Measurements from ENCODE around the gene ETF1.
A peak's percentile ranks its signal among the peaks of the same experiment; 100 is the strongest.

Gene ETF1

DNA sequence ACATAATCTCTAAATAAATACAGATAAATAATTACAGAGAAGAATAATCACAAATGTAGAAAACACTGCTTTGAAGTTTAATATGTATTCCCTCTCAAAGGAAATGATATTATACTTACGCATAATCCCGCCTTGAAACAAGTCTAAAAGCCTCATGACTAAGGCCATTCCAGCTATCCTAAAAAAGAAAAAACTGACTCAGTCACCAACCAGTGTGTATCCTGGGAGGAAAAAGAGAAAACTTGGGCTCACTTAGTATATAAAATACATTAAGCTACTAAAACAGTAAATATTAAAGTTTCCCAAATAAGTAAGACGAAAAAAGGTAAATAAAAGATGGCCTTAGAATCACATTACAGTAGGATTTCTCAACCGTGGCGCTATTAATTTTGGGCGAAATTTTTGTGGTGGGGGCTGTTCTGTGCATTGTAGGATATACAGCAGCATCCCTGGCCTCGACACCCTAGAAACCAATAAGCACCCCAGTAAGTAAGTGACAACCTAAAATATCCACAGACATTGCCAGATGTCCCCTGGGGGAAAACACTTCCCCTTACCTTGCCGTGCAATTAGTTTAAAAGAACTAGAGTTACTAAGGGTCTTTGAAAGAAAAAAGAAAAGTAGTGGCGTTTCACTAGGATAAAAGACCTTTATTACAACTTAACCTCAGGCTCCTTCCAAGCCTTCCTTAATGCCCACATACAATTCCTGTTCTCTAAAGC lies 31.1 kb upstream of the ETF1 start:
- TF ChIP-seq, protein P1, sequence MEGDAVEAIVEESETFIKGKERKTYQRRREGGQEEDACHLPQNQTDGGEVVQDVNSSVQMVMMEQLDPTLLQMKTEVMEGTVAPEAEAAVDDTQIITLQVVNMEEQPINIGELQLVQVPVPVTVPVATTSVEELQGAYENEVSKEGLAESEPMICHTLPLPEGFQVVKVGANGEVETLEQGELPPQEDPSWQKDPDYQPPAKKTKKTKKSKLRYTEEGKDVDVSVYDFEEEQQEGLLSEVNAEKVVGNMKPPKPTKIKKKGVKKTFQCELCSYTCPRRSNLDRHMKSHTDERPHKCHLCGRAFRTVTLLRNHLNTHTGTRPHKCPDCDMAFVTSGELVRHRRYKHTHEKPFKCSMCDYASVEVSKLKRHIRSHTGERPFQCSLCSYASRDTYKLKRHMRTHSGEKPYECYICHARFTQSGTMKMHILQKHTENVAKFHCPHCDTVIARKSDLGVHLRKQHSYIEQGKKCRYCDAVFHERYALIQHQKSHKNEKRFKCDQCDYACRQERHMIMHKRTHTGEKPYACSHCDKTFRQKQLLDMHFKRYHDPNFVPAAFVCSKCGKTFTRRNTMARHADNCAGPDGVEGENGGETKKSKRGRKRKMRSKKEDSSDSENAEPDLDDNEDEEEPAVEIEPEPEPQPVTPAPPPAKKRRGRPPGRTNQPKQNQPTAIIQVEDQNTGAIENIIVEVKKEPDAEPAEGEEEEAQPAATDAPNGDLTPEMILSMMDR (IDR thresholded peaks at IDR 0.05; ENCODE audit: unreplicated experiment in 3 of 3), result no peak
- Mint-ChIP-seq H3K4me3 (peak overlapping the region; percentile 97 to 99 (median 99)), H3K9me3 (peaks cover 2% of the 10 kb centered on the region), H3K4me1 (peaks cover 29% of the 10 kb centered on the region), H3K36me3 (ENCODE audit: low read depth) (peaks cover 39% of the 10 kb centered on the region), H3K27me3 (ENCODE audit: low read depth) (no peaks in the 10 kb centered on the region), H3K27ac (peak overlapping the region; percentile 100)

GRCh38 chr5:138573223-138573622 lies 30.2 kb upstream of the ETF1 start:
- H3K36me3 Mint-ChIP-seq (ENCODE audit: low read depth), result peaks cover 48% of the 10 kb centered on the region
- H3K27ac Mint-ChIP-seq, result peak overlapping the region in 1 of 3 experiments; percentile 100
- peaks cover 32% of the 10 kb centered on the region for H3K4me1 Mint-ChIP-seq
- H3K4me3 Mint-ChIP-seq, result peak overlapping the region; percentile 74 to 99 (median 97)
- H3K27me3 Mint-ChIP-seq (ENCODE audit: low read depth), result no peaks in the 10 kb centered on the region
- TF ChIP-seq, protein P1 (IDR thresholded peaks at IDR 0.05; ENCODE audit: unreplicated experiment in 3 of 3), result no peak
- H3K9me3 Mint-ChIP-seq, result peaks cover 2% of the 10 kb centered on the region

DNA sequence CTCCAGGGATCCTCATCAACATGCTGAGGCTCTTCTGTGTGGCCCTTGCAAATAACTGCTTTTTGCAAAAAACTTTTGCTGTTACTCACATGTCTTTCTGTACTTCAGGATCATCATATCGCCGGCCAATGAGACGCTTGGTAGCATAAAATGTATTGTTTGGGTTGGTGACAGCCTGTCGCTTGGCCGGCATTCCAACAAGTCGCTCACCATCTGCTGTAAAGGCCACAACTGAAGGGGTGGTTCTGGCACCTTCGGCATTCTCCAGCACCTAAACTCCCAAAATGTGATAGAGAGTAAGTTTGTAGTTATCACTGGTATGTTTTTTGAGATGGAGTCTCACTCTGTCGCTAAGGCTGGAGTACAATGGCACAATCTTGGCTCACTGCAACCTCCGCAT lies 27.8 kb upstream of the ETF1 start:
- H3K27ac Mint-ChIP-seq, result no peak overlapping the region
- no peak overlapping the region for H3K4me3 Mint-ChIP-seq
- peaks cover 23% of the 10 kb centered on the region for H3K4me1 Mint-ChIP-seq
- peaks cover under 1% of the 10 kb centered on the region for H3K9me3 Mint-ChIP-seq
- no peaks in the 10 kb centered on the region for H3K27me3 Mint-ChIP-seq (ENCODE audit: low read depth)
- H3K36me3 Mint-ChIP-seq (ENCODE audit: low read depth), result peaks cover 69% of the 10 kb centered on the region
- TF ChIP-seq, protein P1 (IDR thresholded peaks at IDR 0.05; ENCODE audit: unreplicated experiment in 3 of 3), result no peak

DNA sequence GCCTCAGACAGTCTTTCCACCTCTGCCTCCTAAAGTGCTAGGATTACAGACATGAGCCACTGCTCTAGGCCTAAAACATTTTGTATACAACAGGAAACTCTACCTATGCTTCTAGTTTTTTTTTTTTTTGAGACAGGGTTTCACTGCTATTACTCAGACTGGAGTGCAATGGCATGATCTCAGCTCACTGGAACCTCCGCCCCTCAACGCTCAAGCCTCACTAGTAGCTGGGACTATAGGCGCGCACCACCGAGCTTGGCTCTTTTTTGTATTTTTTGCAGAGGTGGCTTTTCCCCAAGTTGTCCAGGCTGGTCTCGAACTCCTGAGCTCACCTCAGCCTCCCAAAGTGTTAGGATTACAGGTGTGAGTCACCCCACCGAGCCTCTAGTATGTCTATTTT lies 26.7 kb upstream of the ETF1 start:
- Mint-ChIP-seq H3K27me3 (ENCODE audit: low read depth) (no peaks in the 10 kb centered on the region), H3K4me3 (no peak overlapping the region), H3K4me1 (peaks cover 17% of the 10 kb centered on the region), H3K9me3 (no peaks in the 10 kb centered on the region), H3K27ac (peak overlapping the region in 1 of 3 experiments; percentile 23), H3K36me3 (ENCODE audit: low read depth) (peaks cover 76% of the 10 kb centered on the region)
- TF ChIP-seq, protein P1 (IDR thresholded peaks at IDR 0.05; ENCODE audit: unreplicated experiment in 3 of 3), result no peak

- peaks cover 4% of the 10 kb centered on the region for H3K4me1 Mint-ChIP-seq
- no peaks in the 10 kb centered on the region for H3K9me3 Mint-ChIP-seq
- H3K4me3 Mint-ChIP-seq, result peak overlapping the region in 1 of 3 experiments; percentile 43
- no peaks in the 10 kb centered on the region for H3K27me3 Mint-ChIP-seq (ENCODE audit: low read depth)
- TF ChIP-seq, protein P1 (IDR thresholded peaks at IDR 0.05; ENCODE audit: unreplicated experiment in 3 of 3), result peak in 1 of 3 experiments; percentile 8
- peak overlapping the region in 1 of 3 experiments; percentile 62 for H3K27ac Mint-ChIP-seq
- H3K36me3 Mint-ChIP-seq (ENCODE audit: low read depth), result peaks cover 76% of the 10 kb centered on the region
Measured at GRCh38 chr5:138568061-138568824, 25.2 kb upstream of the ETF1 start.

Measured in nephron (organoid).